NCI-H526 treated with DMSO at 0.1 percent for 48 hours (cell line): ENCODE measurements around the gene AMER2.
A peak's percentile ranks its signal among the peaks of the same experiment; 100 is the strongest.

ENCODE experiments used
- DNase-seq: peaks from one replicate; lab custom pipeline; 2025; lab: John Stamatoyannopoulos, UW

The AMER2 gene

GRCh38 chr13:25151626-25152195 lies 20.4 kb downstream of the AMER2 start:
- no peak for DNase-seq

GRCh38 chr13:25149711-25150110 lies 22.4 kb downstream of the AMER2 start:
- DNase-seq, result no peak

GRCh38 chr13:25148402-25148771 lies 23.7 kb downstream of the AMER2 start:
- DNase-seq, result no peak

- peak; percentile 81 for DNase-seq
Observed at GRCh38 chr13:25147638-25148401, 24.3 kb downstream of the AMER2 start.

GRCh38 chr13:25143706-25144105 lies 28.4 kb downstream of the AMER2 start:
- DNase-seq, result peak; percentile 98

GRCh38 chr13:25141042-25141441 lies 31.0 kb downstream of the AMER2 start:
- DNase-seq, result no peak

GRCh38 chr13:25137788-25138115 lies 34.3 kb downstream of the AMER2 start:
- DNase-seq, result no peak

- no peak for DNase-seq
Observed at GRCh38 chr13:25136880-25137787, 35.0 kb downstream of the AMER2 start.

- DNase-seq, result no peak
Observed at GRCh38 chr13:25135896-25136295, 36.2 kb downstream of the AMER2 start.

- DNase-seq, result no peak
Observed at GRCh38 chr13:25132751-25133390, 39.2 kb downstream of the AMER2 start.

- DNase-seq, result no peak
Observed at GRCh38 chr13:25131881-25132420, 40.1 kb downstream of the AMER2 start.

- DNase-seq, result no peak
Observed at GRCh38 chr13:25130944-25131343, 41.1 kb downstream of the AMER2 start.

- DNase-seq, result no peak
Observed at GRCh38 chr13:25118378-25118905, 53.6 kb downstream of the AMER2 start.

- DNase-seq, result no peak
Observed at GRCh38 chr13:25117312-25117711, 54.8 kb downstream of the AMER2 start.

GRCh38 chr13:25116044-25116443 lies 56.0 kb downstream of the AMER2 start:
- DNase-seq, result no peak

GRCh38 chr13:25114220-25114619 lies 57.9 kb downstream of the AMER2 start:
- peak; percentile 77 for DNase-seq

GRCh38 chr13:25112695-25113255 lies 59.3 kb downstream of the AMER2 start:
- no peak for DNase-seq
